Adrenal gland (tissue), 12 donors: ENCODE measurements around the gene BRIP1. TPM values are rescaled to one million over a fixed set of nuclear protein-coding genes. Genes with fewer than 3 reads are reported as not detected.
"Not testable (repeated sequence)": the region's sequence is repeated elsewhere in the genome, so short reads cannot be mapped to it uniquely, and the experiment has no call there.

ENCODE experiments used
- DNase-seq, 7 donors: peaks; one replicate each; pipeline ENCODE4 v3.0.0-alpha.2; 2019 to 2020
- H3K27ac ChIP-seq, 5 donors: fragments of 200-600 bp; sonication (generic) in 4 of 5; 1 replicate in 3 of 5; 2 replicates in 2 of 5; pipeline versions ENCODE4 v1.5.1 to v1.8.0; 2016 to 2020; ENCODE audit warnings: mild to moderate bottlenecking in 1 of 5
- H3K27me3 ChIP-seq: fragments of 200-600 bp; 2 replicates; pipeline ENCODE4 v1.8.0; 2021
- H3K36me3 ChIP-seq, 2 donors: fragments of 200-600 bp; replicated peaks in 1 of 2; 1 replicate in 1 of 2; 2 replicates in 1 of 2; pipeline versions ENCODE4 v1.5.1 to v1.8.0; 2018 to 2022
- H3K4me1 ChIP-seq, 2 donors: fragments of 200-600 bp; replicated peaks in 1 of 2; 1 replicate in 1 of 2; 2 replicates in 1 of 2; pipeline versions ENCODE4 v1.5.1 to v1.8.0; 2018 to 2021
- H3K4me3 ChIP-seq, 4 donors: fragments of 200-600 bp; sonication (generic) in 3 of 4; one replicate each; pipeline ENCODE4 v1.5.1; 2016 to 2018
- H3K9me3 ChIP-seq, 3 donors: fragments of 200-600 bp; sonication (generic) in 1 of 3; replicated peaks in 1 of 3; 1 replicate in 2 of 3; 2 replicates in 1 of 3; pipeline versions ENCODE4 v1.5.1 to v1.8.0; 2016 to 2021
- CTCF ChIP-seq, 6 experiments: fragments of 450-650 bp in 4 of 6; fragments of 200-600 bp in 2 of 6; sonication (generic) in 1 of 6; IDR thresholded peaks; 1 replicate in 5 of 6; 2 replicates in 1 of 6; pipeline versions ENCODE4 v1.5.1 to v1.8.0; 2016 to 2021; ENCODE audit warnings: antibody characterized with exemption in 6 of 6, mild to moderate bottlenecking in 2 of 6, moderate library complexity in 1 of 6
- POLR2A ChIP-seq, 2 donors: fragments of 450-650 bp; IDR thresholded peaks; one replicate each; pipeline ENCODE4 v1.6.1; 2017; ENCODE audit warnings: antibody characterized with exemption in 2 of 2, mild to moderate bottlenecking in 2 of 2, moderate library complexity in 1 of 2
- WGBS, 4 donors: extraction: QIAGEN DNeasy Blood & Tissue Kit in 2 of 4; methylation state at CpG; one replicate each; pipeline versions ENCODE4 v1.1.5 to v1.1.7; 2013 to 2017; 5-methylcytosine and 5-hydroxymethylcytosine counted together
- intact Hi-C, 2 donors: fragments of 100-400 bp; cut with DNase I; formaldehyde crosslinking; loops; one replicate each; pipeline versions ENCODE4 v1.14.1 to v1.15.0; 2022 to 2023
- polyA plus RNA-seq, 3 donors: library from polyadenylated mRNA; stranded (reverse); fragments of 200-250 nt in 2 of 3; fragments of 350-450 nt in 1 of 3; fragmentation: Illumina TruSeq in 1 of 3; extraction: RNeasy Lipid Tissue Mini Kit (QIAGEN cat#74804) in 1 of 3; gene quantifications; one replicate each; pipeline ENCODE4 v1.2.3, GENCODE V29; 2013 to 2014
- total RNA-seq, 9 donors: library from RNA; depleted of rRNA in 4 of 9; stranded (reverse); fragments of >200 nt in 4 of 9; fragments of 120-200 nt in 1 of 9; fragmentation: NEBNext Ultra II Directional in 1 of 9; extraction: Animal tissue kit (Norgen Biotek cat#: 25700) in 1 of 9; gene quantifications; one replicate each; pipeline versions ENCODE4 v1.1.0 to v1.2.4, GENCODE V29; 2013 to 2023
- donor health status: healthy with polysubstance abuse.
- donor health status: Bipolar disorder and iron deficiency.
- donor health status: DM: yes; HTN: yes; CAD: no.
- donor health status: DM: no; HTN: no; CAD: no.
- donor health status: DM: no; HTN: no; CAD: no.
- donor health status: DM: yes; HTN: yes; CAD: no.

BRIP1 gene
- total and polyA plus RNA-seq, 12 donors, result 0.06 to 6.9 (median 0.46) TPM

GRCh38 chr17:61722398-61722797 lies 140.9 kb downstream of the BRIP1 start:
- H3K27me3 ChIP-seq, result no peaks in the 10 kb centered on the region
- no peaks in the 10 kb centered on the region for H3K4me1 ChIP-seq
- H3K9me3 ChIP-seq, result no peaks in the 10 kb centered on the region
- WGBS, 4 donors, result 92 to 98% (median 97%) methylated on average over 2 of the region's 2 CpGs
- H3K4me3 ChIP-seq, result no peak overlapping the region
- no peak overlapping the region for H3K27ac ChIP-seq
- intact Hi-C loops, result no loop called here
- no peak for DNase-seq
- TF ChIP-seq CTCF (IDR thresholded peaks at IDR 0.05) (no peak), POLR2A (IDR thresholded peaks at IDR 0.05) (no peak)
- no peaks in the 10 kb centered on the region for H3K36me3 ChIP-seq

GRCh38 chr17:61720016-61720795 lies 143.1 kb downstream of the BRIP1 start:
- Histone ChIP-seq H3K27ac (no peak overlapping the region), H3K36me3 (no peaks in the 10 kb centered on the region), H3K27me3 (no peaks in the 10 kb centered on the region), H3K9me3 (no peaks in the 10 kb centered on the region), H3K4me1 (no peaks in the 10 kb centered on the region), H3K4me3 (no peak overlapping the region)
- TF ChIP-seq CTCF (IDR thresholded peaks at IDR 0.05), result no peak
- no peak for TF ChIP-seq POLR2A (IDR thresholded peaks at IDR 0.05)
- WGBS, 4 donors, result 94 to 97% (median 97%) methylated on average over 4 of the region's 4 CpGs
- intact Hi-C loops, result no loop called here
- no peak for DNase-seq

GRCh38 chr17:61719220-61719619 lies 144.1 kb downstream of the BRIP1 start:
- intact Hi-C loops, H3K27me3 ChIP-seq, DNase-seq, H3K36me3 ChIP-seq, H3K9me3 ChIP-seq, H3K4me1 ChIP-seq, H3K27ac ChIP-seq, H3K4me3 ChIP-seq: not testable (repeated sequence)
- WGBS, 4 donors, result 95 to 97% (median 96%) methylated on average over 8 of the region's 8 CpGs

- Histone ChIP-seq H3K4me1 (no peaks in the 10 kb centered on the region), H3K9me3 (no peaks in the 10 kb centered on the region), H3K27ac (no peak overlapping the region), H3K27me3 (no peaks in the 10 kb centered on the region), H3K4me3 (no peak overlapping the region), H3K36me3 (no peaks in the 10 kb centered on the region)
- no peak for DNase-seq
- intact Hi-C loops, result no loop called here
- TF ChIP-seq CTCF (IDR thresholded peaks at IDR 0.05), result no peak
- TF ChIP-seq POLR2A (IDR thresholded peaks at IDR 0.05), result no peak
Measured at GRCh38 chr17:61718022-61718421, 145.3 kb downstream of the BRIP1 start.

- intact Hi-C loops, result no loop called here
- Histone ChIP-seq H3K4me1 (no peaks in the 10 kb centered on the region), H3K36me3 (no peaks in the 10 kb centered on the region), H3K4me3 (no peak overlapping the region), H3K27me3 (no peaks in the 10 kb centered on the region), H3K27ac (no peak overlapping the region), H3K9me3 (no peaks in the 10 kb centered on the region)
- TF ChIP-seq CTCF (IDR thresholded peaks at IDR 0.05) (no peak), POLR2A (IDR thresholded peaks at IDR 0.05) (no peak)
- DNase-seq, result no peak
- 94 to 98% (median 96%) methylated on average over 4 of the region's 4 CpGs for WGBS, 4 donors
Measured at GRCh38 chr17:61717352-61717751, 146.0 kb downstream of the BRIP1 start.
